ENCODE data around the gene MARK3.

DNA sequence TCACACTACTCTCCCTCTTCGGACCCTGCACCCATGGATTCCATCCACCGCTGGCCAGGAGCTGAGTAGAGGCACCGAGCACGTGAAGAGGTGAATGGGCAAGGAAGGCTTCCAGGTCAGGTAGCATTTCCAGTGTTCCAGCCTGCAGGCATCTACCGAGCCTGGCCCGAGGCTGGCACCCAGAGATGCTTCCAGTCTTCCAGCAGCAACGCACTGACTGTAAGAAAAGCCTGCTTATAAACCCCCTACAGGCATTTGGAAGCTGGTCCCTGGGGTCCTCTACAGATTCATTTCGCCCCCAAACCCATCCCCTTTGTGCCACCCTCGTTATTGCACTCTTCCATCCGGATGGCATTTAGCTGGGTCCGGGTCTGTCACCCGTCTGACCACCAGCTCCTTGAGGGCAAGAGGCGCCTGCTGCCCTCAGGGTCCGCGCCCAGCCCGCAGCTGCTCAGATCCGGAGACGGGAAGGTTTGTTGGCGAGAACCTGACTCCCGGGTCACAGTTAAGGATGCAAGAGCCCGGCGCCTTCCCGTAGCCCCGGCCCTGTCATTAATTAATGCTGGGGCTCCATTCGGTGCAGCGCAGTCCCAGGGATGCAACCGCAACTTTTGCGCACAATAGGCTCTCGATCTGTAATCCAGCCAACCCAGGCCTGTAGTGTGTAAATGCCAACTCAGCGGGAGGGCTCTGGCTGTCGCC, 614 bp upstream of the MARK3 start:
- TF ChIP-seq, protein P1, sequence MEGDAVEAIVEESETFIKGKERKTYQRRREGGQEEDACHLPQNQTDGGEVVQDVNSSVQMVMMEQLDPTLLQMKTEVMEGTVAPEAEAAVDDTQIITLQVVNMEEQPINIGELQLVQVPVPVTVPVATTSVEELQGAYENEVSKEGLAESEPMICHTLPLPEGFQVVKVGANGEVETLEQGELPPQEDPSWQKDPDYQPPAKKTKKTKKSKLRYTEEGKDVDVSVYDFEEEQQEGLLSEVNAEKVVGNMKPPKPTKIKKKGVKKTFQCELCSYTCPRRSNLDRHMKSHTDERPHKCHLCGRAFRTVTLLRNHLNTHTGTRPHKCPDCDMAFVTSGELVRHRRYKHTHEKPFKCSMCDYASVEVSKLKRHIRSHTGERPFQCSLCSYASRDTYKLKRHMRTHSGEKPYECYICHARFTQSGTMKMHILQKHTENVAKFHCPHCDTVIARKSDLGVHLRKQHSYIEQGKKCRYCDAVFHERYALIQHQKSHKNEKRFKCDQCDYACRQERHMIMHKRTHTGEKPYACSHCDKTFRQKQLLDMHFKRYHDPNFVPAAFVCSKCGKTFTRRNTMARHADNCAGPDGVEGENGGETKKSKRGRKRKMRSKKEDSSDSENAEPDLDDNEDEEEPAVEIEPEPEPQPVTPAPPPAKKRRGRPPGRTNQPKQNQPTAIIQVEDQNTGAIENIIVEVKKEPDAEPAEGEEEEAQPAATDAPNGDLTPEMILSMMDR (IDR thresholded peaks at IDR 0.05), result no peak
- TF ChIP-seq EP300 (IDR thresholded peaks at IDR 0.05) (no peak), POLR2A (IDR thresholded peaks at IDR 0.05) (no peak)
